Esophagus muscularis mucosa (tissue), 3 donors: ENCODE results near the gene PRX.

Experiments used
- POLR2A ChIP-seq: fragments of 450-650 bp; IDR thresholded peaks from one replicate; pipeline ENCODE4 v1.6.1; 2017; ENCODE audit warnings: antibody characterized with exemption, moderate library complexity, mild to moderate bottlenecking, low read depth
- TF ChIP-seq, protein P1 (sequence below), 3 experiments: fragments of 200-600 bp in 2 of 3; fragments of 450-650 bp in 1 of 3; sonication (generic) in 2 of 3; IDR thresholded peaks; one replicate each; pipeline ENCODE4 v1.5.1; 2017 to 2019; ENCODE audit warnings: antibody characterized with exemption in 3 of 3, mild to moderate bottlenecking in 2 of 3, moderate library complexity in 1 of 3

GRCh38 chr19:40377876-40378385 lies 35.2 kb downstream of the PRX start:
- TF ChIP-seq POLR2A, result no peak
- TF ChIP-seq, protein P1, sequence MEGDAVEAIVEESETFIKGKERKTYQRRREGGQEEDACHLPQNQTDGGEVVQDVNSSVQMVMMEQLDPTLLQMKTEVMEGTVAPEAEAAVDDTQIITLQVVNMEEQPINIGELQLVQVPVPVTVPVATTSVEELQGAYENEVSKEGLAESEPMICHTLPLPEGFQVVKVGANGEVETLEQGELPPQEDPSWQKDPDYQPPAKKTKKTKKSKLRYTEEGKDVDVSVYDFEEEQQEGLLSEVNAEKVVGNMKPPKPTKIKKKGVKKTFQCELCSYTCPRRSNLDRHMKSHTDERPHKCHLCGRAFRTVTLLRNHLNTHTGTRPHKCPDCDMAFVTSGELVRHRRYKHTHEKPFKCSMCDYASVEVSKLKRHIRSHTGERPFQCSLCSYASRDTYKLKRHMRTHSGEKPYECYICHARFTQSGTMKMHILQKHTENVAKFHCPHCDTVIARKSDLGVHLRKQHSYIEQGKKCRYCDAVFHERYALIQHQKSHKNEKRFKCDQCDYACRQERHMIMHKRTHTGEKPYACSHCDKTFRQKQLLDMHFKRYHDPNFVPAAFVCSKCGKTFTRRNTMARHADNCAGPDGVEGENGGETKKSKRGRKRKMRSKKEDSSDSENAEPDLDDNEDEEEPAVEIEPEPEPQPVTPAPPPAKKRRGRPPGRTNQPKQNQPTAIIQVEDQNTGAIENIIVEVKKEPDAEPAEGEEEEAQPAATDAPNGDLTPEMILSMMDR (IDR thresholded peaks at IDR 0.05), result no peak
